EH (cell line): Measurements from ENCODE around the gene VTI1A.
A peak's percentile ranks its signal among the peaks of the same experiment; 100 is the strongest.
"Not testable (repeated sequence)": the region's sequence is repeated elsewhere in the genome, so short reads cannot be mapped to it uniquely, and the experiment has no call there.

Experiments
- DNase-seq: peaks from one replicate; pipeline ENCODE4 v3.0.0-alpha.2; 2015; ENCODE audit warnings: low read depth

VTI1A gene

GRCh38 chr10:112588225-112588990, 141.4 kb downstream of the VTI1A start:
- no peak for DNase-seq

- DNase-seq: no peak
Observed at GRCh38 chr10:112589081-112589480, 142.1 kb downstream of the VTI1A start.

- DNase-seq: not testable (repeated sequence)
Observed at GRCh38 chr10:112590786-112591185, 143.8 kb downstream of the VTI1A start.

GRCh38 chr10:112593023-112593422, 146.0 kb downstream of the VTI1A start:
- no peak for DNase-seq

- DNase-seq: no peak
Observed at GRCh38 chr10:112601214-112602090, 154.4 kb downstream of the VTI1A start.

GRCh38 chr10:112603062-112603461, 156.0 kb downstream of the VTI1A start:
- DNase-seq: no peak

GRCh38 chr10:112605063-112605462, 158.0 kb downstream of the VTI1A start:
- no peak for DNase-seq

GRCh38 chr10:112607506-112607905, 160.5 kb downstream of the VTI1A start:
- no peak for DNase-seq

GRCh38 chr10:112613620-112614019, 166.6 kb downstream of the VTI1A start:
- no peak for DNase-seq

GRCh38 chr10:112614072-112614471, 167.1 kb downstream of the VTI1A start:
- DNase-seq: no peak

GRCh38 chr10:112614586-112614985, 167.6 kb downstream of the VTI1A start:
- DNase-seq: no peak

- DNase-seq: no peak
Observed at GRCh38 chr10:112615269-112615668, 168.3 kb downstream of the VTI1A start.

GRCh38 chr10:112616647-112617046, 169.6 kb downstream of the VTI1A start:
- no peak for DNase-seq

GRCh38 chr10:112618814-112619213, 171.8 kb downstream of the VTI1A start:
- DNase-seq: no peak

GRCh38 chr10:112619556-112619955, 172.5 kb downstream of the VTI1A start:
- DNase-seq: no peak

GRCh38 chr10:112622786-112623185, 175.8 kb downstream of the VTI1A start:
- peak; percentile 30 for DNase-seq

GRCh38 chr10:112624546-112625048, 177.6 kb downstream of the VTI1A start:
- no peak for DNase-seq

GRCh38 chr10:112628951-112629609, 182.1 kb downstream of the VTI1A start:
- no peak for DNase-seq

GRCh38 chr10:112631501-112632400, 184.7 kb downstream of the VTI1A start:
- DNase-seq: no peak

- DNase-seq: peak; percentile 63
Observed at GRCh38 chr10:112634096-112634830, 187.2 kb downstream of the VTI1A start.

GRCh38 chr10:112637901-112638300, 190.9 kb downstream of the VTI1A start:
- DNase-seq: no peak
